ENCODE measurements around the gene SAG. TPM values are rescaled to one million over a fixed set of nuclear protein-coding genes. Genes with fewer than 3 reads are reported as not detected.
A peak's percentile ranks its signal among the peaks of the same experiment; 100 is the strongest.
"Not testable (repeated sequence)": the region's sequence is repeated elsewhere in the genome, so short reads cannot be mapped to it uniquely, and the experiment has no call there.

Gene SAG
- total RNA-seq, 2 experiments from 2014 or later = 0.39 TPM; not detected in 1

- peaks cover 29% of the 10 kb centered on the region for H3K4me1 Mint-ChIP-seq
- CTCF ChIA-PET = interaction anchor here (0.6 to 1.4 kb wide), 3 partner anchors 9 to 1257 kb away, joined by 3 to 5 read pairs (median 3); no protein-coding TSS in a partner anchor
- no peak overlapping the region for H3K4me3 Mint-ChIP-seq
- DNase-seq = no peak
- ATAC-seq = no peak
- no peaks in the 10 kb centered on the region for H3K27me3 Mint-ChIP-seq
- no peaks in the 10 kb centered on the region for H3K9me3 Mint-ChIP-seq (ENCODE audit: low read depth)
- POLR2A ChIA-PET = no interaction called here
- intact Hi-C loops (cut with DNase I, micrococcal nuclease) = loop anchor here in 1 of 2 experiments (2.0 kb wide), 1 partner anchor 61 kb away; no protein-coding TSS in a partner anchor
- no peaks in the 10 kb centered on the region for H3K36me3 Mint-ChIP-seq (ENCODE audit: low read depth)
- no peak overlapping the region for H3K27ac Mint-ChIP-seq
Observed at GRCh38 chr2:233329489-233330135, 22.0 kb downstream of the SAG start.

GRCh38 chr2:233331536-233331935 is 23.9 kb downstream of the SAG start:
- ATAC-seq (peak; percentile 93), DNase-seq (peak; percentile 71)
- POLR2A ChIA-PET = interaction anchor here (0.6 kb wide), 2 partner anchors 64 to 198 kb away, joined by 3 to 4 read pairs; no protein-coding TSS in a partner anchor
- CTCF ChIA-PET = interaction anchor here (0.5 to 2.1 kb wide), 7 partner anchors 12 to 114 kb away, joined by 3 to 6 read pairs (median 3); no protein-coding TSS in a partner anchor
- H3K36me3 Mint-ChIP-seq (ENCODE audit: low read depth) = no peaks in the 10 kb centered on the region
- intact Hi-C loops (cut with DNase I, micrococcal nuclease) = loop anchor here in 1 of 2 experiments (2.0 kb wide), 1 partner anchor 63 kb away; no protein-coding TSS in a partner anchor
- no peaks in the 10 kb centered on the region for H3K9me3 Mint-ChIP-seq (ENCODE audit: low read depth)
- peaks cover 35% of the 10 kb centered on the region for H3K4me1 Mint-ChIP-seq
- peak overlapping the region; percentile 88 for H3K27ac Mint-ChIP-seq
- peak overlapping the region; percentile 18 for H3K4me3 Mint-ChIP-seq
- H3K27me3 Mint-ChIP-seq = no peaks in the 10 kb centered on the region

- intact Hi-C loops (cut with DNase I, micrococcal nuclease) = no loop called here
- CTCF ChIA-PET = interaction anchor here (0.5 to 2.1 kb wide), 8 partner anchors 12 to 113 kb away, joined by 3 to 6 read pairs (median 3); no protein-coding TSS in a partner anchor
- Mint-ChIP-seq H3K4me1 (peaks cover 35% of the 10 kb centered on the region), H3K27me3 (no peaks in the 10 kb centered on the region), H3K9me3 (ENCODE audit: low read depth) (no peaks in the 10 kb centered on the region), H3K4me3 (no peak overlapping the region), H3K27ac (peak overlapping the region; percentile 88), H3K36me3 (ENCODE audit: low read depth) (no peaks in the 10 kb centered on the region)
- POLR2A ChIA-PET = interaction anchor here (0.6 to 0.7 kb wide), 3 partner anchors 64 to 547 kb away, joined by 3 to 4 read pairs (median 3); no protein-coding TSS in a partner anchor
- ATAC-seq (no peak), DNase-seq (no peak)
Observed at GRCh38 chr2:233332125-233332524, 24.5 kb downstream of the SAG start.

- Mint-ChIP-seq H3K4me3 (no peak overlapping the region), H3K9me3 (ENCODE audit: low read depth) (no peaks in the 10 kb centered on the region), H3K4me1 (peaks cover 38% of the 10 kb centered on the region), H3K27ac (no peak overlapping the region), H3K27me3 (no peaks in the 10 kb centered on the region), H3K36me3 (ENCODE audit: low read depth) (no peaks in the 10 kb centered on the region)
- intact Hi-C loops (cut with DNase I, micrococcal nuclease) = no loop called here
- ChIA-PET CTCF (interaction anchor here (0.6 kb wide), 1 partner anchor 23 kb away, joined by 3 read pairs; no protein-coding TSS in a partner anchor), POLR2A (no interaction called here)
- ATAC-seq (no peak), DNase-seq (no peak)
Observed at GRCh38 chr2:233334915-233335314, 27.3 kb downstream of the SAG start.

GRCh38 chr2:233336091-233336490 is 28.5 kb downstream of the SAG start:
- intact Hi-C loops (cut with DNase I, micrococcal nuclease); POLR2A ChIA-PET; CTCF ChIA-PET; H3K36me3 Mint-ChIP-seq (ENCODE audit: low read depth); H3K9me3 Mint-ChIP-seq (ENCODE audit: low read depth); ATAC-seq; H3K27me3 Mint-ChIP-seq; DNase-seq; H3K27ac Mint-ChIP-seq; H3K4me3 Mint-ChIP-seq: not testable (repeated sequence)
- peaks cover 35% of the 10 kb centered on the region for H3K4me1 Mint-ChIP-seq

GRCh38 chr2:233336541-233336940 is 28.9 kb downstream of the SAG start:
- ChIA-PET CTCF (no interaction called here), POLR2A (no interaction called here)
- intact Hi-C loops (cut with DNase I, micrococcal nuclease) = no loop called here
- DNase-seq (no peak), ATAC-seq (no peak)
- Mint-ChIP-seq H3K9me3 (ENCODE audit: low read depth) (no peaks in the 10 kb centered on the region), H3K4me3 (no peak overlapping the region), H3K27me3 (no peaks in the 10 kb centered on the region), H3K27ac (no peak overlapping the region), H3K36me3 (ENCODE audit: low read depth) (no peaks in the 10 kb centered on the region), H3K4me1 (peaks cover 30% of the 10 kb centered on the region)

GRCh38 chr2:233338046-233338445 is 30.4 kb downstream of the SAG start:
- intact Hi-C loops (cut with DNase I, micrococcal nuclease) = no loop called here
- no peak overlapping the region for H3K27ac Mint-ChIP-seq
- POLR2A ChIA-PET = no interaction called here
- DNase-seq (no peak), ATAC-seq (no peak)
- H3K36me3 Mint-ChIP-seq (ENCODE audit: low read depth) = no peaks in the 10 kb centered on the region
- no peaks in the 10 kb centered on the region for H3K9me3 Mint-ChIP-seq (ENCODE audit: low read depth)
- H3K4me1 Mint-ChIP-seq = peaks cover 22% of the 10 kb centered on the region
- H3K4me3 Mint-ChIP-seq = no peak overlapping the region
- CTCF ChIA-PET = interaction anchor here (0.6 to 1.1 kb wide), 3 partner anchors 8 to 26 kb away, joined by 3 to 5 read pairs (median 3); no protein-coding TSS in a partner anchor
- H3K27me3 Mint-ChIP-seq = no peaks in the 10 kb centered on the region

GRCh38 chr2:233338812-233339368 is 31.3 kb downstream of the SAG start:
- DNase-seq = no peak
- H3K9me3 Mint-ChIP-seq (ENCODE audit: low read depth) = no peaks in the 10 kb centered on the region
- H3K4me1 Mint-ChIP-seq = peaks cover 15% of the 10 kb centered on the region
- H3K27ac Mint-ChIP-seq = no peak overlapping the region
- CTCF ChIA-PET = interaction anchor here (1.1 kb wide), 1 partner anchor 9 kb away, joined by 5 read pairs; no protein-coding TSS in a partner anchor
- ATAC-seq = no peak
- no peak overlapping the region for H3K4me3 Mint-ChIP-seq
- H3K36me3 Mint-ChIP-seq (ENCODE audit: low read depth) = no peaks in the 10 kb centered on the region
- POLR2A ChIA-PET = no interaction called here
- H3K27me3 Mint-ChIP-seq = no peaks in the 10 kb centered on the region
- intact Hi-C loops (cut with DNase I, micrococcal nuclease) = no loop called here

GRCh38 chr2:233339427-233339826 is 31.8 kb downstream of the SAG start:
- Mint-ChIP-seq H3K27me3 (no peaks in the 10 kb centered on the region), H3K36me3 (ENCODE audit: low read depth) (no peaks in the 10 kb centered on the region), H3K27ac (no peak overlapping the region), H3K4me3 (no peak overlapping the region), H3K4me1 (peaks cover 11% of the 10 kb centered on the region), H3K9me3 (ENCODE audit: low read depth) (no peaks in the 10 kb centered on the region)
- ChIA-PET POLR2A (no interaction called here), CTCF (interaction anchor here (1.1 kb wide), 1 partner anchor 9 kb away, joined by 5 read pairs; no protein-coding TSS in a partner anchor)
- ATAC-seq (no peak), DNase-seq (no peak)
- intact Hi-C loops (cut with DNase I, micrococcal nuclease) = no loop called here

GRCh38 chr2:233341296-233341695 is 33.7 kb downstream of the SAG start:
- Mint-ChIP-seq H3K9me3 (ENCODE audit: low read depth) (no peaks in the 10 kb centered on the region), H3K4me3 (no peak overlapping the region), H3K27me3 (no peaks in the 10 kb centered on the region), H3K27ac (no peak overlapping the region), H3K36me3 (ENCODE audit: low read depth) (no peaks in the 10 kb centered on the region), H3K4me1 (peaks cover 4% of the 10 kb centered on the region)
- DNase-seq (no peak), ATAC-seq (no peak)
- intact Hi-C loops (cut with DNase I, micrococcal nuclease) = no loop called here
- POLR2A ChIA-PET = no interaction called here
- CTCF ChIA-PET = interaction anchor here (0.7 kb wide), 1 partner anchor 35 kb away, joined by 4 read pairs; no protein-coding TSS in a partner anchor

GRCh38 chr2:233342301-233342700 is 34.7 kb downstream of the SAG start:
- Mint-ChIP-seq H3K27me3 (no peaks in the 10 kb centered on the region), H3K4me1 (peaks cover 4% of the 10 kb centered on the region), H3K36me3 (ENCODE audit: low read depth) (no peaks in the 10 kb centered on the region), H3K4me3 (no peak overlapping the region), H3K9me3 (ENCODE audit: low read depth) (no peaks in the 10 kb centered on the region), H3K27ac (no peak overlapping the region)
- ATAC-seq (no peak), DNase-seq (no peak)
- intact Hi-C loops (cut with DNase I, micrococcal nuclease) = no loop called here
- POLR2A ChIA-PET = no interaction called here
- CTCF ChIA-PET = interaction anchor here (0.8 kb wide), 1 partner anchor 64 kb away, joined by 3 read pairs; no protein-coding TSS in a partner anchor

Data from activated CD4-positive, alpha-beta T cell treated with anti-CD3 and anti-CD28 coated beads for 36 hours (primary cell).